Measurements from ENCODE around the gene FCHSD2. TPM values are rescaled to one million over a fixed set of nuclear protein-coding genes. Genes with fewer than 3 reads are reported as not detected.

The FCHSD2 gene
- total RNA-seq, 1 donor from 2014 or later = 59.0 TPM

DNA sequence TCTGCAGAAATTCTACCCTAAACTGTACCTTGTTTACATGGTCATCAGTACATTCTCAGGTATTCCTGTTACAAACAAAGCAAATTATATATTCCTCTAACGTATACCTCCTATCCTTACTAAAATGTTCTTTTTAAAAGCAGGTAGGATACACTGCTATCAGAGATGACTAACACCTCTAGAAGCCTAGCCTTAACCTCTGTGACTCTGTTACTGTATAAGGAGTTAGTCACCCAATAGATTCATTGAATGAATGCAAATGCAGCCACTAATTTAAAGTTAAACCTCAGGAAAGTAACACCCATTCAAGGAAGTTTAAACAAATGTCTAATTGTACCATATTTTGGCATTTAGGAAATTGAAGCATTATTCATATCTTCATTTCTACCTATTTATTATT, 82.2 kb downstream of the FCHSD2 start:
- Histone ChIP-seq H3K27ac (no peak overlapping the region), H3K27me3 (ENCODE audit: low read depth) (no peaks in the 10 kb centered on the region), H3K4me1 (peaks cover 18% of the 10 kb centered on the region), H3K36me3 (no peaks in the 10 kb centered on the region), H3K9me3 (no peaks in the 10 kb centered on the region), H3K4me3 (no peak overlapping the region)
- intact Hi-C loops (cut with DNase I) = no loop called here
- DNase-seq (no peak), ATAC-seq (no peak)
- no peak for TF ChIP-seq CTCF (IDR thresholded peaks at IDR 0.05)

DNA sequence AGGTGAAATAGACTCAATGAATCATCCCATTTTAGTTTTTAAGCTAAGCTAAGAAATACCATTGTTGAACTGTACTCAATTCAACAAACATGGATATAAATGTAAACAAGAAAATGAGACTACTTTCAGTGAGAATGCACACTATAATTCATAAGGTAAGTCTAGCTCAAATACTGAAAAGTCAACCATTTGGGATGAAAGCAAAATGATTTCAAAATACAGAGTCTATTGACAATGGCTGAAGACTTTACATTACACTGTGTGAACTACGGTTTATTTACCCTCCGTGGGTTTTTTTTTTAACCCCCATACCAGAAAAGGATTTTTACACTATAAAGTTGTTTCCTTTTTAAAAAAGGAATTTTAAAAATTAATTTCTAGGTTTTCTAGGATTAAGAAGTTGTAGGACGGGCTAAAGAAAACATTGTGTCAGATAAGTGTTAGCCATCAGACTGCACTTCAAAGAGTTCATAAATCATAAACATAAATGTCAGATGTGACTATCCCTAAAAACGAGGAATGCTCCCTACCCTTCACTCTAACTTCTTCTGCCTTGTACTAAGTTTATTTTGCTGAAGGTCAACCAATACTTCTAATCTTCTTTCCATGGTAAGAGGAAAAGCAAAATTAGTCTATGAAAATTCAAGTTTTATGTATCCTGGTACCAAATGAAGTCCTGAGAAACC, 83.0 kb downstream of the FCHSD2 start:
- Histone ChIP-seq H3K27me3 (ENCODE audit: low read depth) (no peaks in the 10 kb centered on the region), H3K27ac (no peak overlapping the region), H3K36me3 (no peaks in the 10 kb centered on the region), H3K9me3 (no peaks in the 10 kb centered on the region), H3K4me3 (no peak overlapping the region), H3K4me1 (peaks cover 18% of the 10 kb centered on the region)
- no peak for DNase-seq
- no peak for ATAC-seq
- no peak for TF ChIP-seq CTCF (IDR thresholded peaks at IDR 0.05)
- intact Hi-C loops (cut with DNase I) = no loop called here

DNA sequence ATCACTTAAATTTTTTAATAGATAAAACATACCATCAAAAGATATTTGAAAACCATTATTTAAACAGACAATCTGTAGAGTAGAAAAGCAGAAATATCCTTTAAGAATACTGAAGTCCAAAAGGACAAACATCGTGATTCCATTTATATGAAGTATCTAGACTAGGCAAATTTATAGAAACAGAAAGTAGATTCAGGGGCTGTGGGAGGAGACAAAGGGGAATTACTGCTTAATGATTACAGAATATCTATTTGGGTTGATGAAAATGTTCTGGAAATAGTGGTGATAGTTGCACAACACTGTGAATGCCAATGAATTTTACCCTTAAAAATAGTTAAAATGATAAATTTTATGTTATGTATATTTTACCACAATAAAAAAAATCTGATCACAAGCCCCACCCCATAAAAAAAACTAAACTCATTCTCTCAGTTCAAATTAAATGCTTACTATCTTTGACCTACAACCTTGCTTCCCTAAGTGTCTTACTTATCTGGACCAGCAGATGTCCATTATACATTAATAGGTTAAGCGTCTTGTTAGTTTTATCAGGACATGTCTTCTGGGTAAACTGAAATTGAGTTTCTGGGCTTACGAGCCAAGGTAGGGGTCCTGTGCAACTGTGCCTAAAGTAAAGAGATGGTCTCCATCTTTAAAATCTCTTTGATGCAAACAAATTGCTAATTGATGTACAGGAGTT, 86.3 kb downstream of the FCHSD2 start:
- intact Hi-C loops (cut with DNase I) = no loop called here
- Histone ChIP-seq H3K36me3 (no peaks in the 10 kb centered on the region), H3K4me1 (peaks cover 9% of the 10 kb centered on the region), H3K27me3 (ENCODE audit: low read depth) (no peaks in the 10 kb centered on the region), H3K9me3 (no peaks in the 10 kb centered on the region), H3K4me3 (no peak overlapping the region), H3K27ac (no peak overlapping the region)
- no peak for TF ChIP-seq CTCF (IDR thresholded peaks at IDR 0.05)
- ATAC-seq (no peak), DNase-seq (no peak)

DNA sequence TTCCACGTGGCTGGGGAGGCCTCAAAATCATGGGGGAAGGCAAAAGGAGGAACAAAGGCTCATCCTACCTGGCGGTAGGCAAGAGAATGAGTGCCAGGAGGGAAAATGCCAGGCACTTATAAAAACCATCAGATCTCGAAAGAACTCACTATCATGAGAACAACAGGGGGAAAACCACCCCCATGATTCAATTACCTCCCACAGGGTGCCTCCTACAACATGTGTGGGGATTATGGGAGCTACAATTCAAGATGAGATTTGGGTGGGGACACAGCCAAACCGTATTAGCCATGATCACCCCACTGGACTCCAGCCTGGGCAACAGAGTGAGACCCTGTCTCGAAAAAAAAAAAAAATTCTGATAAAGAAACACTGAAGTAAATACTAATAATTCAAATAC, 87.1 kb downstream of the FCHSD2 start:
- no peak for DNase-seq
- H3K4me1 ChIP-seq = peaks cover 9% of the 10 kb centered on the region
- no peaks in the 10 kb centered on the region for H3K9me3 ChIP-seq
- no peak for TF ChIP-seq CTCF (IDR thresholded peaks at IDR 0.05)
- no peak overlapping the region for H3K27ac ChIP-seq
- ATAC-seq = no peak
- H3K4me3 ChIP-seq = no peak overlapping the region
- intact Hi-C loops (cut with DNase I) = no loop called here
- no peaks in the 10 kb centered on the region for H3K27me3 ChIP-seq (ENCODE audit: low read depth)
- no peaks in the 10 kb centered on the region for H3K36me3 ChIP-seq

GRCh38 chr11:73053964-73054363, 88.2 kb downstream of the FCHSD2 start:
- no peak for ATAC-seq
- Histone ChIP-seq H3K9me3 (no peaks in the 10 kb centered on the region), H3K4me1 (peaks cover 4% of the 10 kb centered on the region), H3K36me3 (no peaks in the 10 kb centered on the region), H3K4me3 (no peak overlapping the region), H3K27ac (no peak overlapping the region), H3K27me3 (ENCODE audit: low read depth) (no peaks in the 10 kb centered on the region)
- no peak for TF ChIP-seq CTCF (IDR thresholded peaks at IDR 0.05)
- DNase-seq = no peak
- intact Hi-C loops (cut with DNase I) = no loop called here
